Activated CD8-positive, alpha-beta T cell treated with anti-CD3 and anti-CD28 coated beads, Interleukin-2, amount 10 ng/mL, durations not matched to agents 7 days and 5 days (primary cell): ENCODE measurements around the gene LRRC8A. TPM values are rescaled to one million over a fixed set of nuclear protein-coding genes. Genes with fewer than 3 reads are reported as not detected.
"Not testable (repeated sequence)": the region's sequence is repeated elsewhere in the genome, so short reads cannot be mapped to it uniquely, and the experiment has no call there.

ENCODE experiments used
- ATAC-seq: fragments of 150-1000 bp; cut with Tn5 transposase; one replicate; pipeline ENCODE4 v1.10.0; 2021; ENCODE audit warnings: moderate library complexity
- CTCF ChIA-PET: fragments of 350-600 bp; sonication (Branson Sonifier 250); formaldehyde crosslinking; loops from one replicate; lab custom pipeline; 2021; ENCODE audit warnings: antibody characterized with exemption; lab: Charles Lee
- POLR2A ChIA-PET: fragments of 350-600 bp; sonication (Branson Sonifier 250); formaldehyde crosslinking; loops from one replicate; lab custom pipeline; 2021; ENCODE audit warnings: antibody characterized with exemption; lab: Charles Lee
- DNase-seq: peaks from one replicate; pipeline ENCODE4 v3.0.0-alpha.2; 2020
- H3K27ac Mint-ChIP-seq: one replicate; pipeline ENCODE4 v1.8.0; 2021; ENCODE audit warnings: mild to moderate bottlenecking, mixed read lengths
- H3K27me3 Mint-ChIP-seq: one replicate; pipeline ENCODE4 v1.8.0; 2021; ENCODE audit warnings: low read depth, mixed read lengths
- H3K36me3 Mint-ChIP-seq: one replicate; pipeline ENCODE4 v1.8.0; 2021; ENCODE audit warnings: low read depth, mixed read lengths
- H3K4me1 Mint-ChIP-seq: one replicate; pipeline ENCODE4 v1.8.0; 2021; ENCODE audit warnings: low read depth, mixed read lengths
- H3K4me3 Mint-ChIP-seq: one replicate; pipeline ENCODE4 v1.8.0; 2021; ENCODE audit warnings: mild to moderate bottlenecking, mixed read lengths
- H3K9me3 Mint-ChIP-seq: one replicate; pipeline ENCODE4 v1.8.0; 2022; ENCODE audit warnings: mixed read lengths; ENCODE audit not compliant: insufficient read depth
- total RNA-seq, 2 experiments: library from RNA; stranded (reverse); gene quantifications; one replicate each; pipeline ENCODE4 v1.2.3, GENCODE V29; 2021

Gene LRRC8A
- total RNA-seq, 2 experiments from 2014 or later: 26.1 to 27.2 TPM

DNA sequence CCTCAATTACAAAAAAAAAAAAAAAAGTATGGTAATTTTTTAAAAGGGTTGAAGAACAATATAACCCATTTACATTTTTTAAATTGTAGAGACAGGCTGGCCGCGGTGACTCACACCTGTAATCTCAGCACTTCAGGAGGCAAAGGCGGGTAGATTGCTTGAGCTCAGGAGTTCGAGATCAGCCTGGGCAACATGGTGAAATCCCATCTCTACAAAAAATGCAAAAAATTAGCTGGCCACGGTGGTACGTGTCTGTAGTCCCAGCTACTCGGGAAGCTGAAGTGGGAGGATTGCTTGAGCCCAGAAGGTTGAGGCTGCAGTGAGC, 11.0 kb upstream of the LRRC8A start:
- H3K27me3 Mint-ChIP-seq, DNase-seq, H3K36me3 Mint-ChIP-seq, H3K9me3 Mint-ChIP-seq, H3K4me3 Mint-ChIP-seq, POLR2A ChIA-PET, ATAC-seq, H3K4me1 Mint-ChIP-seq, H3K27ac Mint-ChIP-seq: not testable (repeated sequence)
- CTCF ChIA-PET: interaction anchor here (1.3 to 2.9 kb wide), 4 partner anchors 10 to 232 kb away, joined by 3 to 17 read pairs (median 4); no protein-coding TSS in a partner anchor

DNA sequence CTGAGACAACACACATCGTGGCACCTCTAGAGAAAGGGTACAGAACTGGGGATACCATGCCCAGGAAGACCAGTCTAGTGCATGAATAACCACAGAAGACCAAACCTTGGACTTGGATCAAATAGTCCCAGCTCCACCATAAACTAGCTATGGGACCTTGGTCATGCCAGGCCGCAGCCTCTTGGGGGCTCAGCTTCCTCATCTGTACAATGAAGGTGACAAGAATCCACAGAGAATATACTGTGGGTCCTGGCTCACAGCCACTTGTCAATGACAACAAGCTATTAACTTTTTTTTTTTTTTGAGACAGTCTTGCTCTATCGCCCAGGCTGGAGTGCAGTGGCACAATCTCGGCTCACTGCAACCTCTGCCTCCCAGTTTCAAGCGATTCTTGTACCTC, 4.1 kb upstream of the LRRC8A start:
- Mint-ChIP-seq H3K36me3 (peaks cover 6% of the 10 kb centered on the region), H3K4me3 (no peak overlapping the region), H3K4me1 (peaks cover 23% of the 10 kb centered on the region), H3K9me3 (no peaks in the 10 kb centered on the region), H3K27me3 (no peaks in the 10 kb centered on the region), H3K27ac (no peak overlapping the region)
- ChIA-PET CTCF (interaction anchor here (0.6 to 2.8 kb wide), 7 partner anchors 9 to 266 kb away, joined by 3 to 23 read pairs (median 3); partner anchors contain the start of gene ENDOG), POLR2A (interaction anchor here (0.6 to 0.7 kb wide), 4 partner anchors 47 to 315 kb away, joined by 3 to 5 read pairs (median 3); no protein-coding TSS in a partner anchor)
- ATAC-seq (no peak), DNase-seq (no peak)

DNA sequence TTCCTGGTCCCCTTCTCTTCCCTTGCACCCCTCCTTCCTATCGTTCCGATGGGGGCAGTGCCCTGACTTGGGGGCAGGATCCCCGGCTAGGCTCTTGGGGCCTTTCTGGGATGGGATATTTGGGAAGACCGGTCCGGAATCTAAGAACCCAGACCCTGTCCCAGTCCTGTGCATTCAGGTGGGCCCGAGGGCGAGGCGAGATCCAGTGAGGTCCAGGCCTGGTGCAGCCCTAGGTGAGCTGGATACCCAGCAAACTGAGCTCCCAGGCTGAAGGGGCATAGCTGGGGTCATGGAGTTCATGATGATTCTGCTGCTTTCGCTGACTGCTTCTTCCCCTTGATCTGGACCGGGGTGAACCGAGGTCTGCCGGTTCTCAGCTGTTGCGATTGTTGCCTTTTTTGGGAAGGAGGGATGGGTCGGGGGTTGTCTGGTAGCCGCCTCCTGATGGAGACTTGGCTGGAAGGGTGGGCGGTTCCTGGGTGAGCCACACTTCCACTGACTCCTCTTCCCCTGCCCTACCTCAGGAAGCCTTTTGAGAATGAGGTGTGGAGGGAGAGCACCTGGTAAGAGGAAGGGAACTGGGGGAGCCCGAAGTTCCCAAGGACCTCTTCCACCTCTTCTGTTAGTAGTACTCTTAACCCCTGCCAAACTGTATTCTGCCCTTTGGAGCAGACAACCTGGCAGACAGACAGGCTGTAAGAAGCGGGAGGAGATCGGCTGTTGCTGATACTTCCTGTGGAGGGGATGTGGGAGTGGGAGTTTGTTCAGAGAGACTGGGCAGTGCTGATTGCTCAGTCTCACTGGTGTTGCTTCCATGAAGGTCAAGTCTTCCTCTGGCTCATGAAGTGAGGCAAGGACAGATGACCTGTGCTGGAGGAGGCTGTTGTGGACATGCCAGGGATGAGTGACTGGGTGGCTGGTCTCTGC, 1.0 kb downstream of the LRRC8A start:
- DNase-seq (peak; percentile 34), ATAC-seq (no peak)
- H3K4me3 Mint-ChIP-seq: peak overlapping the region; percentile 96
- ChIA-PET POLR2A (interaction anchor here (0.6 to 2.2 kb wide), 4 partner anchors 18 to 199 kb away, joined by 3 to 20 read pairs (median 3); partner anchors contain the start of gene SH3GLB2), CTCF (interaction anchor here (0.6 to 2.9 kb wide), 6 partner anchors 8 to 65 kb away, joined by 3 to 13 read pairs (median 6); partner anchors contain the start of gene ENDOG)
- H3K27me3 Mint-ChIP-seq: no peaks in the 10 kb centered on the region
- peaks cover 55% of the 10 kb centered on the region for H3K4me1 Mint-ChIP-seq
- no peaks in the 10 kb centered on the region for H3K9me3 Mint-ChIP-seq
- H3K36me3 Mint-ChIP-seq: peaks cover 38% of the 10 kb centered on the region
- H3K27ac Mint-ChIP-seq: peak overlapping the region; percentile 89

DNA sequence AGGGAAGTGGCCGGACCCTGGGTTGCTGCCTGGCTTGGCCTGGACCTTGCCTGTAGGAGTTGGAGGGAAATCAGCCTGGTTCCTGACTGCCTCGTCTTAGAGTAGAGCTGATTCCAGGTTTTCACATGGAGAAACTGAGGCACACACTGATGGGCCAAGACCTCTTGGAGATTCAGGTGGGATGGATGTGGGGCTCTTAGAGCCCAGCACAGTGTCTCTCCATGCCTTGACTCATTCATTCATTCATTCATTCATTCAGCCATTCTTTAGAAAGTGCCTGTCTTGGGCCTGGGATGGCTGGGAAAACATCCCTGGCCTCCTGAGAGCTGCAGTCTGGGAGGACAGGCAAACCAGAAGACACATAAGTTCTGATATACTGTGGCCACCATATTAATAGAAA, 2.2 kb downstream of the LRRC8A start:
- ChIA-PET CTCF (no interaction called here), POLR2A (no interaction called here)
- H3K4me1 Mint-ChIP-seq: peaks cover 65% of the 10 kb centered on the region
- H3K27me3 Mint-ChIP-seq: no peaks in the 10 kb centered on the region
- H3K9me3 Mint-ChIP-seq: no peaks in the 10 kb centered on the region
- ATAC-seq (no peak), DNase-seq (no peak)
- H3K4me3 Mint-ChIP-seq: peak overlapping the region; percentile 96
- H3K27ac Mint-ChIP-seq: peak overlapping the region; percentile 30
- peaks cover 50% of the 10 kb centered on the region for H3K36me3 Mint-ChIP-seq

DNA sequence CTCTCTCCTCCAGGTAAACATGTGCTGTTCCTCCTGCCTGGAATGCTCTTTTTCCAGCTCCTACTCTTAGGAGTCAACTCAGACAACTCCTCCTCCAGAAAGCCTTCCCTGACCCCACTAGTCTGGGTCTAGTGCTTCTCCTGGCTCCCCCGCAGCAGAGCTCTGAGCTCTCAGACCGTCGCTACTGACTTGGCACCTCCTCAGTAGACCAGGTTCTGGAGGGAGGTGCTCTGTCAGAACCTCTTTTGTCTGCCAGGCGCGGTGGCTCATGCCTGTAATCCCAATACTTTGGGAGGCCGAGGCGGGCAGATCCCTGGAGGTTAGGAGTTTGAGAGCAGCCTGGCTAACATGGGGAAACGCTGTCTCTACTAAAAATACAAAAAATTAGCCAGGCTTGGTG, 3.4 kb downstream of the LRRC8A start:
- peaks cover 57% of the 10 kb centered on the region for H3K4me1 Mint-ChIP-seq
- H3K27ac Mint-ChIP-seq: peak overlapping the region; percentile 22
- POLR2A ChIA-PET: no interaction called here
- H3K36me3 Mint-ChIP-seq: peaks cover 51% of the 10 kb centered on the region
- CTCF ChIA-PET: interaction anchor here (1.3 kb wide), 1 partner anchor 43 kb away, joined by 5 read pairs; no protein-coding TSS in a partner anchor
- H3K9me3 Mint-ChIP-seq: no peaks in the 10 kb centered on the region
- no peak overlapping the region for H3K4me3 Mint-ChIP-seq
- H3K27me3 Mint-ChIP-seq: no peaks in the 10 kb centered on the region
- ATAC-seq (no peak), DNase-seq (no peak)

GRCh38 chr9:128885798-128886197, 3.9 kb downstream of the LRRC8A start:
- H3K9me3 Mint-ChIP-seq: no peaks in the 10 kb centered on the region
- no peaks in the 10 kb centered on the region for H3K27me3 Mint-ChIP-seq
- peaks cover 53% of the 10 kb centered on the region for H3K4me1 Mint-ChIP-seq
- H3K4me3 Mint-ChIP-seq: no peak overlapping the region
- ChIA-PET CTCF (interaction anchor here (1.0 to 1.3 kb wide), 2 partner anchors 43 kb away, joined by 3 to 5 read pairs; no protein-coding TSS in a partner anchor), POLR2A (no interaction called here)
- DNase-seq (no peak), ATAC-seq (no peak)
- H3K36me3 Mint-ChIP-seq: peaks cover 53% of the 10 kb centered on the region
- H3K27ac Mint-ChIP-seq: peak overlapping the region; percentile 68

- CTCF ChIA-PET: interaction anchor here (1.0 kb wide), 1 partner anchor 42 kb away, joined by 3 read pairs; no protein-coding TSS in a partner anchor
- H3K4me3 Mint-ChIP-seq: no peak overlapping the region
- ATAC-seq (no peak), DNase-seq (no peak)
- peaks cover 56% of the 10 kb centered on the region for H3K36me3 Mint-ChIP-seq
- POLR2A ChIA-PET: no interaction called here
- H3K9me3 Mint-ChIP-seq: no peaks in the 10 kb centered on the region
- peak overlapping the region; percentile 68 for H3K27ac Mint-ChIP-seq
- peaks cover 50% of the 10 kb centered on the region for H3K4me1 Mint-ChIP-seq
- no peaks in the 10 kb centered on the region for H3K27me3 Mint-ChIP-seq
These were observed 4.4 kb downstream of the LRRC8A start for GRCh38 chr9:128886211-128886891.

- ATAC-seq (no peak), DNase-seq (no peak)
- Mint-ChIP-seq H3K4me3 (no peak overlapping the region), H3K9me3 (no peaks in the 10 kb centered on the region), H3K4me1 (peaks cover 57% of the 10 kb centered on the region), H3K36me3 (peaks cover 59% of the 10 kb centered on the region), H3K27ac (no peak overlapping the region), H3K27me3 (no peaks in the 10 kb centered on the region)
- ChIA-PET POLR2A (interaction anchor here (0.6 kb wide), 1 partner anchor 731 kb away, joined by 3 read pairs; no protein-coding TSS in a partner anchor), CTCF (interaction anchor here (1.0 kb wide), 1 partner anchor 41 kb away, joined by 3 read pairs; no protein-coding TSS in a partner anchor)
These were observed 5.1 kb downstream of the LRRC8A start for GRCh38 chr9:128887049-128887448.

- DNase-seq (no peak), ATAC-seq (no peak)
- H3K27me3 Mint-ChIP-seq: no peaks in the 10 kb centered on the region
- no peak overlapping the region for H3K27ac Mint-ChIP-seq
- no peak overlapping the region for H3K4me3 Mint-ChIP-seq
- H3K4me1 Mint-ChIP-seq: peaks cover 61% of the 10 kb centered on the region
- ChIA-PET POLR2A (no interaction called here), CTCF (no interaction called here)
- peaks cover 55% of the 10 kb centered on the region for H3K36me3 Mint-ChIP-seq
- no peaks in the 10 kb centered on the region for H3K9me3 Mint-ChIP-seq
These were observed 6.0 kb downstream of the LRRC8A start for GRCh38 chr9:128887914-128888350.

DNA sequence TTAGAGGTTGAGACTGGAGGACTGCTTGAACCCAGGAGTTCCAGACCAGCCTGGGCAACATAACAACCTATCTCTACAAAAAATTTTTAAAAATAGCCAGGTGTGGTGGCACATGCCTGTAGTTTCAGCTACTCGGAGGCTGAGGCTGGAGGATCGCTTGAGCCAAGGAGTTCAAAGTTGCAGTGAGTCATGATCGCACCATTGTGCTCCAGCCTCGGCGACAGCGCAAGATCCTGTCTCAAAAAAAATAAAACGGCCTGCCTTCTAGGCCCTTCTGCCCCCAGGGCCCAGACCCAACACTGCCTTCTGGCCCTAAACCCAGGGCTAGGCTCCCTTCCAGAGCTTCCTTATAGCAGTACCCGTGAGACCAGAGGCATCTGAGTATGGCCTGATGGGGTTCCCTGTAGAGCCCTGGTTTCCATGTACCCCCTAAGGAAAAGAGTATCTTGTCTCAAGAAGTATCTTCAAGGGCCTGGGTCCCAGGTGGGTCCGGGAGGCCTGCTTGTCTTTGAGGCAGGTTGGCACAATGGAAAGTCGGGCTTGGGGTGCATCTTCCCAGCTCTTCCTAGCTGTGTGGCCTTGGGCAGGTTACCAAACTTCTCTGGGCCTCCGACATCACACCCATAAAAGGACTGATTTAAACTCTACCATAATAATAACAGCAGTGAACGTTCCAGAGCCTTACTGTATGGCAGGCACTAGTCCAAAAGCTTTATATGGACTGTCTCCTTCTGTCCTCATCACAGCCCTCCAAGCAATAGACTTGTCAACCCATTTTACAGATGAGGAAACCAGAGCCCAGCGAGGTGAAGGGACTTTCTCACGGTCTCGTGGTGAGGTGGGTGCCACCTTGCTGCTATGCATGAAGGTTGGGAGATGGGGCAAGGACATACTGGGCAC, 9.6 kb downstream of the LRRC8A start:
- POLR2A ChIA-PET: no interaction called here
- H3K4me1 Mint-ChIP-seq: peaks cover 54% of the 10 kb centered on the region
- no peak for DNase-seq
- H3K27ac Mint-ChIP-seq: peak overlapping the region; percentile 52
- H3K36me3 Mint-ChIP-seq: peaks cover 50% of the 10 kb centered on the region
- CTCF ChIA-PET: interaction anchor here (1.0 kb wide), 1 partner anchor 9 kb away, joined by 4 read pairs; no protein-coding TSS in a partner anchor
- H3K4me3 Mint-ChIP-seq: no peak overlapping the region
- no peak for ATAC-seq
- H3K27me3 Mint-ChIP-seq: no peaks in the 10 kb centered on the region
- no peaks in the 10 kb centered on the region for H3K9me3 Mint-ChIP-seq
